NCI-H187 treated with DMSO at 0.1 percent for 48 hours (cell line): ENCODE results near the gene HNRNPLL.
A peak's percentile ranks its signal among the peaks of the same experiment; 100 is the strongest.
"Not testable (repeated sequence)": the region's sequence is repeated elsewhere in the genome, so short reads cannot be mapped to it uniquely, and the experiment has no call there.

Experiments used
- DNase-seq: peaks from one replicate; lab custom pipeline; 2025; lab: John Stamatoyannopoulos, UW

Gene HNRNPLL

GRCh38 chr2:38619458-38620164, 16.9 kb upstream of the HNRNPLL start:
- DNase-seq, result no peak

GRCh38 chr2:38617301-38617700, 14.6 kb upstream of the HNRNPLL start:
- no peak for DNase-seq

GRCh38 chr2:38615237-38615636, 12.5 kb upstream of the HNRNPLL start:
- no peak for DNase-seq

- no peak for DNase-seq
These were observed 11.1 kb upstream of the HNRNPLL start for GRCh38 chr2:38613849-38614213.

- no peak for DNase-seq
These were observed 10.6 kb upstream of the HNRNPLL start for GRCh38 chr2:38613126-38613848.

- DNase-seq, result no peak
These were observed 8.4 kb upstream of the HNRNPLL start for GRCh38 chr2:38610851-38611801.

- not testable (repeated sequence) for DNase-seq
These were observed 6.5 kb upstream of the HNRNPLL start for GRCh38 chr2:38609246-38609645.

- no peak for DNase-seq
These were observed 6.0 kb upstream of the HNRNPLL start for GRCh38 chr2:38608755-38609154.

GRCh38 chr2:38605298-38605830, 2.6 kb upstream of the HNRNPLL start:
- DNase-seq, result no peak

GRCh38 chr2:38603402-38604290, 918 bp upstream of the HNRNPLL start:
- peak; percentile 72 for DNase-seq

- no peak for DNase-seq
These were observed 494 bp downstream of the HNRNPLL start for GRCh38 chr2:38602136-38602731.

- DNase-seq, result no peak
These were observed 1.1 kb downstream of the HNRNPLL start for GRCh38 chr2:38601463-38602135.

GRCh38 chr2:38600921-38601455, 1.7 kb downstream of the HNRNPLL start:
- DNase-seq, result no peak

GRCh38 chr2:38600242-38600891, 2.4 kb downstream of the HNRNPLL start:
- no peak for DNase-seq

GRCh38 chr2:38599706-38600105, 3.0 kb downstream of the HNRNPLL start:
- DNase-seq, result no peak

GRCh38 chr2:38598991-38599295, 3.8 kb downstream of the HNRNPLL start:
- no peak for DNase-seq

GRCh38 chr2:38598200-38598990, 4.3 kb downstream of the HNRNPLL start:
- no peak for DNase-seq

- no peak for DNase-seq
These were observed 5.6 kb downstream of the HNRNPLL start for GRCh38 chr2:38597115-38597514.

- DNase-seq, result no peak
These were observed 6.5 kb downstream of the HNRNPLL start for GRCh38 chr2:38596229-38596628.
